Fibroblast of mammary gland (primary cell): ENCODE results near the gene SGPL1.

Experiments used
- DNase-seq: peaks from one replicate; pipeline ENCODE4 v3.0.0-alpha.2; 2010; ENCODE audit warnings: low read depth
- H3K4me3 ChIP-seq: 2 replicates; pipeline ENCODE4 v1.5.1; 2011; ENCODE audit warnings: low read depth, mild to moderate bottlenecking, low read length, moderate library complexity; ENCODE audit not compliant: control insufficient read depth
- TF ChIP-seq, protein P1 (sequence below): conservative IDR thresholded peaks from 2 replicates; pipeline ENCODE4 v1.5.1; 2011; ENCODE audit warnings: low read depth, low read length, inconsistent platforms; ENCODE audit not compliant: control insufficient read depth, insufficient read depth

The SGPL1 gene

DNA sequence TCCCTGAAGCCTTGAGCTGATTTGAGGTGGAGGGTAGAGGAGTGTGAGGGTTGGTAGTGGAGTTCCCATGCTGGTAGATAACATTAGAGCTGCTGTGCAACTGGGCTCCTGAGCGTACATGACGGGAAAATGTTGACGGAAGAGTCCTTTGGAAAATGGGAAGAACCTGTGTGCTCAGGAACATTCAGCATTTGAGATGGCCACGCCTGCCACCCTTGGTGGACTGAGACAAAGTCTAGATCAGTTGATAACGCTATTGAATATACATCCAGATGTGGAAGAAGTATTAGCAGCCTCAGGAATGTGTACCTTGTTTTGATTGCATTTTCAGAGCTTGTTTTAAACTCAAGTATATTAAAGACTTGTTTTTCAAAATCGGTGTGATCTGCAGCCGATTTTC lies 56.5 kb downstream of the SGPL1 start:
- no peak for DNase-seq
- TF ChIP-seq, protein P1, sequence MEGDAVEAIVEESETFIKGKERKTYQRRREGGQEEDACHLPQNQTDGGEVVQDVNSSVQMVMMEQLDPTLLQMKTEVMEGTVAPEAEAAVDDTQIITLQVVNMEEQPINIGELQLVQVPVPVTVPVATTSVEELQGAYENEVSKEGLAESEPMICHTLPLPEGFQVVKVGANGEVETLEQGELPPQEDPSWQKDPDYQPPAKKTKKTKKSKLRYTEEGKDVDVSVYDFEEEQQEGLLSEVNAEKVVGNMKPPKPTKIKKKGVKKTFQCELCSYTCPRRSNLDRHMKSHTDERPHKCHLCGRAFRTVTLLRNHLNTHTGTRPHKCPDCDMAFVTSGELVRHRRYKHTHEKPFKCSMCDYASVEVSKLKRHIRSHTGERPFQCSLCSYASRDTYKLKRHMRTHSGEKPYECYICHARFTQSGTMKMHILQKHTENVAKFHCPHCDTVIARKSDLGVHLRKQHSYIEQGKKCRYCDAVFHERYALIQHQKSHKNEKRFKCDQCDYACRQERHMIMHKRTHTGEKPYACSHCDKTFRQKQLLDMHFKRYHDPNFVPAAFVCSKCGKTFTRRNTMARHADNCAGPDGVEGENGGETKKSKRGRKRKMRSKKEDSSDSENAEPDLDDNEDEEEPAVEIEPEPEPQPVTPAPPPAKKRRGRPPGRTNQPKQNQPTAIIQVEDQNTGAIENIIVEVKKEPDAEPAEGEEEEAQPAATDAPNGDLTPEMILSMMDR: no peak
- no peak overlapping the region for H3K4me3 ChIP-seq

DNA sequence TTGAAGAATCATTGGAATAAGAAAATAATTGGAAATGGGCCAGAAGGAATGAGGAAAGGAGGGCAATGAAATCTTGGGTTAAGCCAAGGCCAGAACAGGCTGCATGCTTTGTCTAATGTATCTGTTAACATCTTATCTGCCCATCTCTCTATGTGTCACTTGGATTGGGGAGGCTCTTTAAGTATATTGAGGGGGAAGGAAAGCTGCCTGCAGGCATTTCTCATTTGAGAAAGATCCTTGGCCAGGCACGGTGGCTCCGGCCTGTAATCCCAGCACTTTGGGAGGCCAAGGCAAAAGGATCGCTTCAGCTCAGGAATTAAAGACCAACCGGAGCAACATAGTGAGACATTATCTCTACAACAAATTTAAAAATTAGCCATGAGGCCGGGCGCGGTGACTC lies 58.3 kb downstream of the SGPL1 start:
- TF ChIP-seq, protein P1: no peak
- H3K4me3 ChIP-seq: no peak overlapping the region
- no peak for DNase-seq

DNA sequence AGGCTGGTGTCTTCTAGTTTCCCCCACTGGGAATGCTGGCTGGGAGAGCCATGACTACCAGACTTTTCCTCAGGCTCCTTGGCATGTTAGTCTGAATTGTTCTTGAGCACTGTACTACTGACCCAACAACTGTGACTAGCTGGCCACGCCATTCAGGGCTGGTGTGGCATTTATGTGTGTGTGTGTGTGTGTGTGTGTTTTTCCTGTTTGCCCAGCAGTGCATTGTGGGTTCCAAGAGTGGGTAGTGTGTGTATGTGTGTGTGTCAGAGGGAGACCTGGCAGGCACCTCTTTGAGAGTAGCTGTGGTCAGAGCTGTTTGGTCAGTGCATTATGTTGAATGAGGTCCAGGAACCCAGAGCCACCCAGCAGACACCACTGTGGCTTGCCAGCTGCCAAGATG lies 63.5 kb downstream of the SGPL1 start:
- DNase-seq: no peak
- TF ChIP-seq, protein P1: no peak
- H3K4me3 ChIP-seq: no peak overlapping the region

DNA sequence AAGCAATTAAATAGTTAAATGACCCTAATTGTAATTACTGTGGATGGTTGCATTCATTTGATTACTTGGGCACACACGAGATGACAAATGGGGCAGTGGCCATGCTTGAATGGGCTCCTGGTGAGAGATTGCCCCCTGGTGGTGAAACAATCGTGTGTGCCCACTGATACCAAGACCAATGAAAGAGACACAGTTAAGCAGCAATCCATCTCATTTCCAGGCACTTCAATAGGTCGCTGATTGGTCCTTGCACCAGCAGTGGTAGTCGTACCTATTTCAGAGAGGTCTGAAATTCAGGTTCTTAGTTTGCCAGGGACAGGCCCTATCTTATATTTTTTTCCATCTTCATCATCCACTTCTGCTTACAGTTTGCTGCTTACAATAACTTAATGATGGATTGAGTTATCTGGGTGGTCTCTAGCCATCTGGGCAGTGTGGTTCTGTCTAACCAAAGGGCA lies 64.4 kb downstream of the SGPL1 start:
- H3K4me3 ChIP-seq: no peak overlapping the region
- DNase-seq: peak; percentile 83
- TF ChIP-seq, protein P1: peak; percentile 94

DNA sequence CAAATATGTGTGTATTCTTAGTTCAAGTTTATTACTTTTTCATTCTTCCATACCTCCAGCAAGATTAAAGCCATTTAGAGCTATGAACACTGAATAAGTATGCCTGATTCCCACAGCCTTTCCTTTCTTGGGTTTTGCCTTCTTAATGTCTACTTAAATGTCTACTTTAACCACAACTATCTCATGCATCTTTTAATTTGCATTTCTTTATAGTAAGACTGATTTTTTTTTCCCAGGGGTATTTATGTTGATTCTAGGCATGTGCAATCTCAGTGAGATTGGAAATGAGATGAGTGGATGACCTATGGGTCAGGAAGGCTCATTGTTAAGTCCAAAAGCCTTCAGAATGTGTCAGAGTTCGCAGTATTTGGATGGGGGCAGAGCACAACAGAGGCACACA lies 69.0 kb downstream of the SGPL1 start:
- DNase-seq: no peak
- H3K4me3 ChIP-seq: no peak overlapping the region
- TF ChIP-seq, protein P1: no peak

DNA sequence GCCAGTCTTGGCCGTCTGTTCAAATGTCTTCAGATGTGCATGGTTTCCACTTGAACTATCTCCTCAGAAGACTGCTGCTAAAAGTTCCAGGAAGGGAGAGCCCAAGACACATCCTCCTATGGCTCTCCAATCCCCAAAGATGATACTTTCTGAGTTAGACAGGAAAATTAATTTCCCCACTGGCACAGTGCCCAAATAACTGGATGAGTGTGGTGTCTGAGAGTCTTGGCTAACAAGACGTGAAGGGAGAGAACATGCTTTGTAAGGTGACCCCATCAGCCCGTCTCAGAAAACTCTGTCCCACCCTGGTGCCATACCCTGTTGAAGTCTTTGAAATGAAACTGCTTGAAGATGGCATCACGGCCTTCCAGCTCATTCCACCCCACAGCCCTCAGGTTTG lies 69.7 kb downstream of the SGPL1 start:
- DNase-seq: no peak
- TF ChIP-seq, protein P1: no peak

More for the DNA sequence above, 69.7 kb downstream of the SGPL1 start:
- no peak overlapping the region for H3K4me3 ChIP-seq
